Calu3 (cell line): ENCODE measurements around the gene AGO1. TPM values are rescaled to one million over a fixed set of nuclear protein-coding genes. Genes with fewer than 3 reads are reported as not detected.

ENCODE experiments used
- BruUV-seq: library from RNA; stranded (reverse); fragments of 400-500 nt; replicated peaks from 2 replicates; lab custom pipeline; 2021; lab: Mats Ljungman, UMichigan
- CTCF ChIA-PET: fragments of 300-600 bp; sonication (Branson Sonifier 250); formaldehyde crosslinking; loops from one replicate; lab custom pipeline; 2022; ENCODE audit warnings: antibody characterized with exemption; lab: Charles Lee
- DNase-seq: peaks from one replicate; pipeline ENCODE4 v3.0.0; 2022
- H3K27ac Mint-ChIP-seq: one replicate; pipeline ENCODE4 v1.8.0; 2022; ENCODE audit warnings: mixed read lengths; ENCODE audit not compliant: unreplicated experiment
- H3K27me3 Mint-ChIP-seq: one replicate; pipeline ENCODE4 v1.8.0; 2022; ENCODE audit warnings: mixed read lengths; ENCODE audit not compliant: unreplicated experiment
- H3K36me3 Mint-ChIP-seq: one replicate; pipeline ENCODE4 v1.8.0; 2022; ENCODE audit warnings: mild to moderate bottlenecking, moderate library complexity, mixed read lengths; ENCODE audit not compliant: insufficient read depth, unreplicated experiment
- H3K4me1 Mint-ChIP-seq: one replicate; pipeline ENCODE4 v1.8.0; 2022; ENCODE audit warnings: mild to moderate bottlenecking, low read depth, mixed read lengths; ENCODE audit not compliant: unreplicated experiment
- H3K4me3 Mint-ChIP-seq: one replicate; pipeline ENCODE4 v1.8.0; 2022; ENCODE audit warnings: mild to moderate bottlenecking, low read depth, moderate library complexity, mixed read lengths; ENCODE audit not compliant: unreplicated experiment
- H3K9me3 Mint-ChIP-seq: one replicate; pipeline ENCODE4 v1.8.0; 2022; ENCODE audit warnings: low read depth, mixed read lengths; ENCODE audit not compliant: unreplicated experiment
- CTCF ChIP-seq: fragments of 200-600 bp; IDR thresholded peaks from one replicate; pipeline ENCODE4 v1.8.0; 2022; ENCODE audit warnings: antibody characterized with exemption; ENCODE audit not compliant: unreplicated experiment
- intact Hi-C: fragments of 100-400 bp; cut with micrococcal nuclease; formaldehyde crosslinking; loops from one replicate; pipeline ENCODE4 v1.10.0; 2022; ENCODE audit not compliant: unreplicated experiment
- total RNA-seq: library from RNA; stranded (reverse); gene quantifications from 2 replicates; pipeline ENCODE4 v1.2.3, GENCODE V29; 2022

AGO1 gene
- total RNA-seq, 1 experiment from 2014 or later = 34.4 TPM

DNA sequence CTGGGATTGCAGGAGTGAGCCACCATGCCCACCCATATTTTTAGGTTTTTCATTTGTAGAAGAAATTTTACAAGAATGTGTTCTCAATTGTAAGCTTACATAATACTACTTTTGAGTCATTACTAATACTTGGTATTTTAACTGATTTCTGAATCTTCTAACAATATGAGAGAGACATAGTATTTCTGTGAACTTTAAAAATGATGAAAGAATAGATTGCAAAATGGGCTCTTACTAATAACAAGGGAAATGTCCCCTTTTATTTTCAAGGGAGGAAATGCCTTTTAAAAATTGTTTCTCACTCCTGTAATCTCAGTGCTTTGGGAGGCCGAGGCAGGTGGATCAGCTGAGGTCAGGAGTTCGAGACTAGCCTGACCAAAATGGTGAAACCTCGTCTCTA, 53.8 kb downstream of the AGO1 start:
- BruUV-seq = no TSS peak
- intact Hi-C loops = no loop called here
- H3K27ac Mint-ChIP-seq = no peak overlapping the region
- no peak overlapping the region for H3K4me3 Mint-ChIP-seq
- peaks cover 19% of the 10 kb centered on the region for H3K36me3 Mint-ChIP-seq
- no peak for DNase-seq
- no peaks in the 10 kb centered on the region for H3K9me3 Mint-ChIP-seq
- peaks cover 23% of the 10 kb centered on the region for H3K4me1 Mint-ChIP-seq
- no peak for TF ChIP-seq CTCF
- CTCF ChIA-PET = no interaction called here
- no peaks in the 10 kb centered on the region for H3K27me3 Mint-ChIP-seq

GRCh38 chr1:35939484-35939883, 56.5 kb downstream of the AGO1 start:
- CTCF ChIA-PET = no interaction called here
- no peaks in the 10 kb centered on the region for H3K9me3 Mint-ChIP-seq
- no TSS peak for BruUV-seq
- H3K36me3 Mint-ChIP-seq = peaks cover 6% of the 10 kb centered on the region
- DNase-seq = no peak
- intact Hi-C loops = no loop called here
- no peaks in the 10 kb centered on the region for H3K27me3 Mint-ChIP-seq
- no peak overlapping the region for H3K27ac Mint-ChIP-seq
- H3K4me1 Mint-ChIP-seq = peaks cover 8% of the 10 kb centered on the region
- no peak overlapping the region for H3K4me3 Mint-ChIP-seq
- TF ChIP-seq CTCF = no peak

- CTCF ChIA-PET = no interaction called here
- intact Hi-C loops = no loop called here
- BruUV-seq = no TSS peak
Measured at GRCh38 chr1:35945327-35945726, 62.3 kb downstream of the AGO1 start.

DNA sequence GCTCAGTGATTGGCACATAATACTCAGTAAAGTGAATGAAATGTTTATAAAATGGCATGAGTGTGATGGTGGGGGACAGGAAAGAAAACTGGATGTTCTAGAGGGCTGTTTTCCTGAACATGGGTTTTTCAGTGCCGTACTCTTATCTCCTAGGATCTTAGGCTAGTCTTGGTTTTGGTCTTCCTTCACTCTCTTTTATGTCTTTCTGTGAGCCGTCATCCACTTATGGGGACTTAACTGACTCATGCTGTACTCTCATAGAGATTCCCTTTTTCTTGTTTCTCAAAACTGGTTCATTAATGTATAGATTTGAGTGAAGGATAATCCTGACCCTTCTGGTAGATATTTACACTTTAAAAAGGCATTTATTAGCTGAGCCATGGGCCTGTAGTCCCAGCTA, 64.5 kb downstream of the AGO1 start:
- Mint-ChIP-seq H3K9me3 (no peaks in the 10 kb centered on the region), H3K27ac (no peak overlapping the region), H3K27me3 (no peaks in the 10 kb centered on the region), H3K36me3 (no peaks in the 10 kb centered on the region), H3K4me1 (no peaks in the 10 kb centered on the region), H3K4me3 (no peak overlapping the region)
- intact Hi-C loops = no loop called here
- CTCF ChIA-PET = no interaction called here
- TF ChIP-seq CTCF = no peak
- DNase-seq = no peak
- TSS peak; percentile 6 for BruUV-seq

More at GRCh38 chr1:35945327-35945726, 62.3 kb downstream of the AGO1 start:
- Mint-ChIP-seq H3K27me3 (no peaks in the 10 kb centered on the region), H3K9me3 (no peaks in the 10 kb centered on the region), H3K27ac (no peak overlapping the region), H3K4me1 (peaks cover 8% of the 10 kb centered on the region), H3K36me3 (peaks cover 4% of the 10 kb centered on the region), H3K4me3 (no peak overlapping the region)
- DNase-seq = no peak
- no peak for TF ChIP-seq CTCF
